ENCODE measurements around the gene SFXN3. TPM values are rescaled to one million over a fixed set of nuclear protein-coding genes. Genes with fewer than 3 reads are reported as not detected.

Gene SFXN3
- total and polyA plus RNA-seq, 2 of the 13 experiments (the other 11 are each of a cell fraction or from before 2014, with no cell fraction given), result 16.8 to 71.5 TPM

- TF ChIP-seq GTF3A (CRISPR knock-in tag; conservative IDR thresholded peaks at IDR 0.05) (peak; percentile 14; the same call in 1 of the 2 replicates), KDM4B (CRISPR knock-in tag; IDR thresholded peaks at IDR 0.05) (peak; percentile 14; the same call in 1 of the 2 replicates), ZFY (CRISPR knock-in tag; IDR thresholded peaks at IDR 0.05) (peak; percentile 92), ZNF883 (CRISPR knock-in tag; IDR thresholded peaks at IDR 0.05; ENCODE audit: not compliant biosample characterization) (peak; percentile 74), ZNF276 (CRISPR knock-in tag; IDR thresholded peaks at IDR 0.05; ENCODE audit: low read depth) (no peak), ERF (CRISPR knock-in tag; IDR thresholded peaks at IDR 0.05) (peak; percentile 42), PLRG1 (conservative IDR thresholded peaks at IDR 0.05) (no peak), ZNF451 (CRISPR knock-in tag; IDR thresholded peaks at IDR 0.05) (no peak), ZNF749 (CRISPR knock-in tag; IDR thresholded peaks at IDR 0.05; ENCODE audit: borderline replicate concordance) (no peak; the same call in 1 of the 2 replicates), ZBTB33 (CRISPR knock-in tag; IDR thresholded peaks at IDR 0.05) (no peak), ZNF292 (CRISPR knock-in tag; IDR thresholded peaks at IDR 0.05; ENCODE audit: borderline replicate concordance, low read depth) (no peak), ZNF619 (CRISPR knock-in tag; IDR thresholded peaks at IDR 0.05) (peak; percentile 91), MAFK (conservative IDR thresholded peaks at IDR 0.05 in 1 of 2, IDR thresholded peaks at IDR 0.05 in 1 of 2; ENCODE audit: low read length in 2 of 2) (no peak), ZNF281 (CRISPR knock-in tag; IDR thresholded peaks at IDR 0.05; ENCODE audit: borderline replicate concordance) (peak; percentile 39; the same call in 1 of the 2 replicates), ZNF562 (CRISPR knock-in tag; IDR thresholded peaks at IDR 0.05; ENCODE audit: borderline replicate concordance) (no peak), ZBTB10 (CRISPR knock-in tag; IDR thresholded peaks at IDR 0.05; ENCODE audit: borderline replicate concordance) (peak; percentile 69; the same call in 1 of the 2 replicates), HOXA3 (CRISPR knock-in tag; IDR thresholded peaks at IDR 0.05) (peak; percentile 54; the same call in 1 of the 2 replicates), NPAS2 (CRISPR knock-in tag; IDR thresholded peaks at IDR 0.05; ENCODE audit: borderline replicate concordance) (no peak), CENPBD1 (CRISPR knock-in tag; IDR thresholded peaks at IDR 0.05; ENCODE audit: borderline replicate concordance, low read depth) (no peak; the same call in 1 of the 2 replicates)
These were observed 43.9 kb upstream of the SFXN3 start, which contains the start of the genes MRPL43 and TWNK (continued) for GRCh38 chr10:100986952-100987684.
